Measurements from ENCODE around the gene VGLL4.

The VGLL4 gene

DNA sequence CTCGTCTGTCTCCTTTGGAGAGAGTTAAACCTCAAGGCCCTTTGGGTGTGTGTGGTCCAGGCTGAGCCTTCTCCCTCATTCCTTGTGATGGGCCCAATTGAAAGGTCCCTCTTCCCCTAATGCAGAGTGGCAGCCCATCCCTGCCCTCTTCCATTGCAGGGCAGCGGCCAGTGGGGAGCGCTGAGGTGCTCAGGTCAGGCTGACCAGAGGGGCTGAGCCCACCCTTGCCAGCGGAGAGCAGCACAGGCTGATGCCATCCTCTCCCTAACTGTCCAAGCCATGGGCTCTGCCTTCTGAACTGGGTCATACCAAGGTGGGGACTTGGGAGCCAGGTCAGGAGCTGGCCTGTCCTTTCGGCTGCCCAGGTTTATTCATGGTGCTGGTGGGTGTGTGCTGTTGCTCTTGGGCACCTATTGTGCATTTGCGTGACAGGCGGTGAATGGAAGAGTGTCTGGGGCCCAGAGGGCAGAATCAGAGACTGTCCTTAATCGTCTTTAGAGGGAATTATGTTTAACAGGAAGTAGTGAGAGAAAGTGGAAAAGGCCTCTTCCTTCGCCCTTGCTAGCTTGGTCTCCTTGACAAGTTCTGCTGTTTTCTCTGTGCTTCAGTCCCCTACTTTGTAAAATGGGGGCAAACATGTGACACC, 96.9 kb downstream of the VGLL4 start:
- no peak for DNase-seq

DNA sequence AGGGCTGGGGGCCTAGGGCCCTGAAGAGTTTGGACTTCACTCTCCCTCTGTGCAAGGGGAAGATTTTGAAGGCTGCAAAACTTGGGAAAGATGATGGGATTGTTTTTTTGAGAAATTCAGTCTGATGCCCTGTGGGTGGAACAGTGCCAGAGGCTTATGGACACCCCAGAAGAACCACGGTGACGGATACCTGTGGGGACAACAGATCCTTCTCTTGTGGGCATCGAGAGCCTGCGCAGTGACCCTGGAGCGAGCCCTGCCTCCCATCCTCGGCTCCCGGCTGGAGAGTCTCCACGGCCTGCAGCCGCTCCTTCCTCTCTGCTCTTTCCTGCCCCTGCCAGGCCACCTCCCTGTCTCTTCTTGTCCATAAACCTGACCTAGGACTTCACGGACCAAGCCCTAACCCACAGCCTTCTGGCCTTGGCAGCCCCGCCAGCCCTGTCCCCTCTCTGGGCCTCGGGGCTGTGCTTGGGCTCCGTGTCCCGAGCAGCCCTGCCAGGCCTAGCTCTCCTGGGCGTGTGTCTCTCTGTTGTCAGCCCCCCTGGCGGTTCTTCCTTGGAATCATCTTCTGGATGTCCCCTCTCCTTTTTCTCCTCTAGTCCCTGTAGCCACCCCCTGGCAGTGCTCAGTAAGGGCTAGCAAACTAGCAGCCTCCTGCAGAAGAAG, 98.4 kb downstream of the VGLL4 start:
- no peak for DNase-seq

DNA sequence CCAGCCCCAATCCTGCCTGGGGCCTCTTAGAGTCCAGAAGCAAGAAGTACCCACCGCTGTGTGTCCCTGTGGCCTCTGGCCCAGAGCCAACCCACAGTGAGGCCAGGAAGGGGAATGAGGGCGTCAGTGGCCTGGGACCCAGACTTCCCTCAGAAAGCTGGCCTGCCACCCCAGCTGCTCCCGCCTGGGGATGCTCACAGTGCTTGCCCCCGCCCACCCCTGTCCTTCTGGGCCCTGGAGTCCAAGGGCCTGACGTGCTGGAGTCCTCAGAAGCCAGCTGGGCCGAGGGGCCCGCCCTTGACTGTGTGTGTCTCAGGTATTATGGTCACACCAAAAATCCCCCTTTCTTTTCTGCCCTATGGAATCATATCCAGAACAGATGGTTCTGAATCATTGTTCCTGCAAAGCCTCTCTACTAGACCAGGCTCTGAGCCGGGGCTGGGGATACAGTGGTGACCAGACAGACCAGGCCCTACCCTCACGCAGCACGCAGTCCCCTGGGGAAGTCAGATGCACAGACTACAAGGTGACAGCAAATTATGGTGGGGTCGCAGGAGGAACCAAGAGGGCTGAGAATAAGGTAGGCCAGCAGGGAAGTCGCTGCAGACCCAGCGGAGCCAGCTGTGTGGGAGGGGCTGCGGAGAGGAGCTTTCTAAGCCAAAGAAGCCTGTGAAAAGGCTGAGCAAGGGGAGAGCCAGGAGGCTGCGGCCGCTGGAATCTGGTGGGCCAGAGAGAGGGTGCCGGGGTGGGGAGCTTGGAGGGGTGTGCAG, 99.1 kb downstream of the VGLL4 start:
- DNase-seq = peak; percentile 27 to 34

DNA sequence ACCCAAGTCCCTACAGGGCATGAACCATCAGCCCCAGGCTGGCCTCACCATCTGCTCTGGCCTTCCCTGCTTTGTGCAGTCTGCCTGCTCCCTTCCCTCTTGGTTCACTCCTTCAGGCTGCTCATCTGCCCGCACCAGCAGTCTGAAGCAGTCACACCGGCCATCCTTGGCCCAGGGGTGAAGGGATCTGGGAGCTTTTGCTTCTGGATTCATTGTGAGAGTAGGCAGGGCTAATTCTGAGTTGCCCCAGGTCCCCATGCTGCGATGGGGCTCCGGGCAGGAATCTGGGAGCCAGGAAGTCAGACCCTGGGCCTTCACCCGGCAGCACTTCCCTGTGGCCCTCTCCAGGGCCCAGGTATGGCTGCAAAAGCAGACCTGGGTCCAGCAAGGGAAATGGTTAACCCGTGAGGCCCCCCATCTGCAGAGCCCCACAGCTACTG, 99.7 kb downstream of the VGLL4 start:
- DNase-seq = no peak

DNA sequence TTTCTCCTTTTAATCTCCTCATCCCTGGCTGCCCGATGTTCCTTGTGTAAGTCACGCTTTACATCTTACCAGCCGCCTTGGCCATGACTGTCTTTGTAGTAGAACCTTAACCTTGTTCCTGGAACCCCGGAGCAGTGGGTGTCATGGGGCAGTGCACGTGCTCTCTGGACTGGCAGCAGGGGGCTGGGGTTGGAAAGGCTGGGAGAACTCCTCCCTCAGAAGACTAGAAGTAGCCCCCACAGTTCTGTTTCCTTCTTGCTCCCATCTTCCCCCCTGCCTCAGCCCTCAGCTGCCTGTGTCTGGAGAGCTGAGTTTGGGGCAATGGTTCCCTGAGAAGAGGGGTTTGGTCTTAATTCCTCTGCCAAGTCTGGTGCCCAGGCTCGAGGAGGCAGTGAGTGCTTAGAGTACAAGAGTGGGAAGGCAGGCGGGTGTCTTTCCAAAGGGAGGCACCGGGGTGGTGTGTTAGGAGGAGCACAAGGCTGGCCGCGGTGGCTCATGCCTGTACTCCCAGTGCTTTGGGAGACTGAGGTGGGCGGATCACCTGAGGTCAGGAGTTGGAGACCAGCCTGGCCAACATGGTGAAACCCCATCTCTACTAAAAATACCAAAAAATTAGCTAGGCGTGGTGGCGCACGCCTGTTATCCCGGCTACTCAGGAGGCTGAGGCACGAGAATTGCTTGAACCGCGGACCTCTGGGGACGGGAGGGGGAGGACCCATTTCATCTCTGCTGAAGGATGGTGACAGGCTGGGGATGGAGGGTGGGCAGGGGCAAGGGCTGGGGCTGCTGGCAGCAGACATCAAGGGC, 100.4 kb downstream of the VGLL4 start:
- DNase-seq = no peak

DNA sequence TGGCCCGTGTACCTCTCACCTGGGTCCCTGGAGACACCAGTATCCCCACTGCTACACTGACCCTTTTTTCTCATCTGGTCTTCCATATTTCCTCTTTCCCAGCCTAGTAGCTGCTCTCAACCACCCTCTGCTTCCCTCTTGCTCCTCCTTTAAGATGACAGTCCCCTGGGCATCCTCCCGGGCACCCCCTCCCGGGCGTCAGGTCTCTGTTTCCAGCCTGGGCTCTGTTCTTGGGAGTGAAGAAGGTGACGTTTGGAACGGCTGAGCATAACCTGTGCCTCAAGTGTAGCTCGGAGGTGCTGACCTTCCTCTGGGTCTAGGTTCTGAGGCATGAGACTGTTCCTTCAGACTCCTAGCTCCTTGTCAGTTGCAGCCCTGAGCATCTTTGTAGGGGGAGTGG, 101.2 kb downstream of the VGLL4 start:
- no peak for DNase-seq

DNA sequence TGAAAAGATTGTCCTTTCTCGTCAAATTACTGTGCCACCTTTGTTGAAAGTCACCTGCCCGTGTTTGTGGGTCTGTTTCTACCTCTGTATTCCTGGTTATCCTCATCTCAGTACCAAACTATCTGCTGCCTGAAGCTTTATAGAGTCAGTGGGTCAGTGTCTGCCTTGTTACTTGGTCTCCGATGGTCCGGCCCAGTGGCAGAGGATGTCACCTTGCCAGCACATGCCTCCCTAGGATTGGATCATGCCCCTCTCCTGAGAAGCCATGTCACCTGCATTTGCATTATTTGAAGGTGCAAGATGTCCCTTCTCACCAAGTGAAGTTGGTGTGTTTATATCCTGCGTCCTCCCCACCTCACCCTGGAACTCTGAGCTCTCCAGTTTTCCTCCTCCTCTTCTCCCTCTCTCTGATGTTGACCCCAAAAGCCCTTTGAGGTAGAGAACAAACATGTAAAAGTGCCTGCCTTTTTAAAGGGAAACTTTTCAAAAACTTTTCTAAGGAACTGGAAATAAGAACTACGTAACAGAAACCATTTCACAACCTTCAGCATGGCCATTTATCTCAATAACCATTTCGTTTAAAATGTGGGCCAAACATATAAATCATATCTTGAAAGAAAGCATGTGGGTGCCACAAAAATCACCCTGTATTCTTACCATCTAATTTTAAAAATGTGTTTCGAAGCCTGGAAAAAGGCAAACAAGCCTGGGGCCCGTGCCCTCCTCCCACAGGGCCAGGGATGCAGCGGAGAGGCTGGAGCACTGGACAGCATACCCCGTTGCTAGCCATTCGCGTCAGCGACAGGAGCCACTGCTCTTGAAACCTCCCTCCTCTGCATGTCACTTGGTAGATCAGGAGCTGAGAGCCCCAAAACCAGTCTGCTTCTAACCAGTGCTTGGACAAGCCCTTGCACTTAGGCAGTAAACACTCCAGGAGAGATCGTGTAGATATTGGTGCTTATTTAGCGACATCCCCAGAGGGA, 102.1 kb downstream of the VGLL4 start:
- no peak for DNase-seq

DNA sequence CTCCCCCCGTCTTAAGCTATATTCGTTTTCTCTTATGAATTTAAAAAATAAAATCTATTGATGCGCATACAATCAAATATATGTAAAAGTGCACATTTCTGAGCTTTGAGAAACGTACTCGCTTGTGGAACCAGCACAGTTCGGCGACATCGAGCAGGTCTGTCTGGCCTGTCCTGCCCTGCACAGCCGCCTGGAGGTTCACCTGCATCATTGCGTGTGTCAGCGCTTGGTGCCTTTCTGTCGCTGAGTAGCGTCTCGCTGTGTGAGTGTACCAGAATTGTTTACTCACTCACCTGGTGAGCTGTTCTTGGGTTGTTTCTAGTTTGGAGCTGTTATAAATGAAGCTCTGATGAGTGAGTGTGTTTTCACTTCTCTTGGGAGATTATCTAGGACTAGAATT, 104.0 kb downstream of the VGLL4 start:
- DNase-seq = no peak

DNA sequence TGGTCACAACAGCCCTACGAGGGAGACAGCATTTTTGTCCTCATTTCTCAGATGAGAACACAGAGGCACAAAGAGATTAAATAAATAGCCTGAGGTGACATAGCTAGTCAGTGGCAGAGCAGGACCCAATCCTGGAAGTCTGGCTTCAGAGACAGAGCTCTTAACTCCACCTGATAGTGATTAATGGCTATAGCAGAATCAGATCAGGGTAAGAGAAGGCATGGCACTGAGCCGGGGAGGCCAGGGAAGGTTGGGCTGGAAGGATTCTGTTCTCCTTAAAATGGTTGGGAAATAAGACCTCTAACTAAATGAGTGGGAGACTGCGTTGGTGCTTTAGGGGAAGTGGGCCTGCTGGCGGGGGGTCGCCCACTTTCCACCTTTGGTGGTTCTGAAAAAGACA, 104.5 kb downstream of the VGLL4 start:
- peak in 1 of 2 donors; percentile 14 for DNase-seq

DNA sequence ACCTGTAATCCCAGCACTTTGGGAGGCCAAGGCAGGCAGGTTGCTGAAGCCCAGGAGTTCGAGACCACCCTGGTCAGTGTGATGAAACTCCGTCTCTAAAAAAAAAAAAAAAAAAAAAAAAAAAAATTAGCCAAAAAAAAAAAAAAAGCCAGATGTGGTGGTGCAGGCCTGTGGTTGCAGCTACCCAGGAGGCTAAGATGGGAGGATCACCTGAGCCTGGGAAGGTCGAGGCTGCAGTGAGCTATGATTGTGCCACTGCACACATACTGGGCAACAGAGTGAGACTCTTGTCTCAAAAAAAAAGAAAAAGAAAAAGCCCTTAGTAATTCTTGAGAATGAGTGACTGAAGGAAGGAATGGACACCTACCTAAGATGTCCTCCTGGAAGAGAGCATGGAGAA, 105.1 kb downstream of the VGLL4 start:
- no peak for DNase-seq

DNA sequence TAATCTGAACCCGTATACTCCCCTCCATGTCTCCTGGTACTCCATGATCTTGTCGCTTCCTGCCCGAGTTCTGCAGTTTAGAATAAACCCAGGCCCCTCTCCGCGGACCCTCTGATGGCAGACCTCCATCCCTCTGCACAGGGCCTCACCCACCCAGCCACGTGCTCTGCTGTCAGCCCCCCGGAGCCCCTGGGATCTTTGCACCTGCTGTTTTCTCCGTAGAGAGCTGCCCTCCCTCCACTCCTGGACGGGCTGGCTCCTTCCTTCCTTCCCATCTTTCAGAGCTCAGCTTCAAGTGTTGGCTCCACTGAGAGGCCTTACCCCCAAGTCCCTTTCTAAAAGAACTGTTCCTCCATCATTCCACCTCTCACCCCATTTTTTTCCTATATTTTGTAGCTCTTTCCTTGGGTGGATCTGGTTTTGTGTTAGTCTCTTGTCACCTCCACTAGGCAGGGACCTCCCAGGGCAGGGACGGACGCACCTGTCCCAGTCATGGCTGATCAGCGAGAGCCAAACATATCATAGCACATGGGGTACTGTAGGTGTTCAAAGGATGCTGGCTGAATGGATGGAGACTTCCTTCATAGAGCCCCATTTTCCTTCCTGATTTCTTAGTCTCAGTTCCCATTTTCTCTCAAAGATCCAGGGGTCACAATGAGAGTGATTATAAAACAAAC, 106.6 kb downstream of the VGLL4 start:
- DNase-seq = peak; percentile 19 to 23

DNA sequence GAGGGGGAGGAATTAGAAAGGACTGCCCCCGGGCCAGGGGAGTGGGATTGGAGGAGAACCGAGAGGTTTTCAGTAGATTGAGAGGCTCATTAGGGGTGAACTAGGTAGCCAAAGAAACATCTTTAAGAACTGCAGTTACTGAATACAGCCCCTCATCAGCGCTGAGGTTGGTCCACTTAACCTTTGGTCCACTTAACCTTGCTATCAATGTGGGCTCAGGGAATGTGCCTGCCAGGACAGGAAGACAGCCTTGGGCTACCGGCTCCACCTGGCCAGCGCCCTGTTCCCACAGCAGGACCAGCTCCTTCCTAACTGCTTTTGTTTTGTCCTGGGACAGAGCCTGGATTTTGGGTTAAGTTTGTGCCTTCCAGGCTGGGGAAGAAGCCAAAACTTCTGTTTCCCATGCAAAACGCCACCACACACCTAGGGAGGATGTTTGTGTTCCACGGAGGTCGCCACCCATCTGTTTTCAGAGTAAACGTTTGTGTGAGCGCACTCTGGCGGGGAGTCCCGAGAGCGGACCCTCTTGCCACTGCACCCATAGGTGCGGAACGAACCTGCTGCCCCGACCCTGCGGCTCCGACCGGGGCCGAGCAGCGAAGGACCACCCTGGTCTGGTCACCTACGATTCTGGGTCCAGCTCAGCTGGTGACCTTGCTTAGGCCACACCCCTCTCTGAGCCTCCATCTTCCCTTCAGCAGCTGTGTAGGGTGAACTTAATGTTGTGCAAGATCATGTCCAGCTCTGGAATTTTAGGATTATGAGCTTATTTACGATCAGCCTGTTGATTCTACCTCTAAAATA, 107.4 kb downstream of the VGLL4 start:
- DNase-seq = no peak

DNA sequence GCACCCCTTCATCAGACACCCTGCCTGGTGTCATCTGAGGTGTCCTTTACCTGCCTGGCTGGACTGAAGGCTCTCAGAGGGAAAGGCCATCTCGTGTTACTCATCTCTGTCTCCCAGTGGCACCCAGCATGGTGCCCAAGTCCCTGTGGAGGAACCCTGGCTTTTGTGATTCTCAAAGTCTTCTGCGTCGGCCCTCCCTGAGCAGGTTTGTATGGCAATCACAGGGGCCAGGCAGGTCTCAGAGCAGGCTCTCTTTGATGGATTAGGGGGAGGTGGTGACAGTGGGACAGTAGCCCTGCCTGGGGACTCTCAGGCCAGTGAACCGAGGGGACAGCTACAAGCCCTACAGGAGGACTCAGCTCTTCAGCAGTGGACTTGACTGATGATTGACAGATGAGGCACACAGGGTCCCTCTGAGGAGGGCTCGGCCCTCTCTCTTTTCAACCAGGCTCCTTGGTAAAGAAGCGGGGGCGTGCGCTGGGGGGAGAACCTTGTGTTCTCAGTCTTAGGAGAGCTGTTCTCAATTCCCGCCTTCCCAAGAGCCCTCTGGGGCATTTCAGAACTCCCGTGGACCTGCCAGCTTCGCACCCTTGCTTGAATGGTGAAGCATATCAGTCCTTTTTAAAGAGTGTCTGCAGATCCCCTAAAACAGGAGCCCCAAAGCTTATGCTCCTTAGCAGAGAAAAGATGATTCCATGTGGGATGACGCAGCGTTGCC, 108.3 kb downstream of the VGLL4 start:
- no peak for DNase-seq

DNA sequence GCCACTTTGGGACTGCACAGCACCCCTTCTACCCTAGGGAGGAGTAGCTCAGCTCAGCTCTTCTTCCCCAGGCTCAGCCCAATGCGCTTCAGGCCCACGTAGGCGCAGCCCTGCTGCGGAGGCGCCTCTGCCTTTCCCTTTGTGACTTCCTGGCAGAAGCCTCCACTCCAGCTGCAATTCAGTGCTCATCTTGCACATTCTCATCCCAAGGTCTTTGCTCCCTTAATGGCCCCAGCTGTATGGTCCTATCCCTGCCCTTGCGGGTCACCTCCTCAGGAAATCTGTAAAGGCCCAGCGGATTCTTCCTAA, 109.0 kb downstream of the VGLL4 start:
- DNase-seq = no peak

DNA sequence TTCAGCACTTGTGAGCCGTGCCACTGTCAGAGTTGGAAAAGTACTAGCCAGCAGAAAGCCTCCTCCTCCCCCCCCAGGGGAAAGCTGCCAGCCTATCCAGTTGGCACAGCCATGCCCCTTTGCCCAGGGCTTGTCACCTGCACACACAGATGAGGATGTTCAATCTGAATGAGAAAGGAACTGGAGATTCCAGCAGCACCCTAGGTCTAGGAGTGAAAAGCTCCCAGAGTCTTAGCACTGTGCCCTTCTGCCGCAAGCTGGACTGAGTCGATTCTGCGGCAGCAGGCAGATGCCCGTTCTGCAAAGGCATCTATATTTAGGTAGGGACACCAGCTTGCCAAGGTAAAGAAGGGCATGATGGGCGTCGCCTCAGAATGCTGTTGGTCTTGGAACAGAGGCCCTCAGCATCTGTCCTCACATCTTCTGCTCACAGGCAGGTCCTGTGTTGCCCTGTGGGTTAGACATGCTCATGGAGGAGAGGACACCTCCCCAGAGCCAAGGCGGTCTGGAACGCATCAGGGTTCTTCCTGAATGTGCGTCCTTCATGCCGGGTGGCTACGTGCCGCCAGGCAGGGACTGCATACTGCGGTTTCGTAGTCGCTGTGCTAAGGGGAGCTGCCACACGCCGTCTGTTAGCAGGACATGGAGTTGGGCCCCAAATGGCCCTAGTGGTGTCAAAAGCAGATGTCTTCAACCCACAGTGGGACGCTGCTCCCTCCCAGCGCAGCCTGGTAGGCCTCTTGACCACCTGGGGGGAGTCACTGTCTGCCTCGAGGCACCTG, 109.5 kb downstream of the VGLL4 start:
- DNase-seq = no peak

DNA sequence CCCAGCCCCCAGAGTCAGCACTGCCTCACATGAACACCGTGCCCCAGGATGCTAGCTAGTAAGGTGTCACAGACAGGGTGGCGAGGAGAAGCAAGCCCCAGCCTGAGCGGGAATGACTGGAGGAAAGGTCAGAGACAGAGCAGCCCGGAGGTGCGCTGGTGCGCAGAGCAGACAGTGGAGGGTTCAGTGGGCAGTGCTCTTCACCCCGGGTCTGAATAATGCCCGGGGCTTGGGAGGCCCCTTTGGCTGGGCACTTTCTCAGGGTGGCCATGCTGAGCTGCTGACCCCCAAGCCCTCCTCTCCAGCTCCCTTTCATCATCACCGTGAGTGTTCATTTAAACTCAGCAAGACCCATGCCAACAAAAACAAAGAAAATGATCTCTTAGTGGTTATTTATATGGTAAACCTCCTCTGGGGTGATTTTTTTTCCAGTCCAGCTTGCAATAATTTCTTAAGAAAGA, 110.8 kb downstream of the VGLL4 start:
- DNase-seq = no peak

DNA sequence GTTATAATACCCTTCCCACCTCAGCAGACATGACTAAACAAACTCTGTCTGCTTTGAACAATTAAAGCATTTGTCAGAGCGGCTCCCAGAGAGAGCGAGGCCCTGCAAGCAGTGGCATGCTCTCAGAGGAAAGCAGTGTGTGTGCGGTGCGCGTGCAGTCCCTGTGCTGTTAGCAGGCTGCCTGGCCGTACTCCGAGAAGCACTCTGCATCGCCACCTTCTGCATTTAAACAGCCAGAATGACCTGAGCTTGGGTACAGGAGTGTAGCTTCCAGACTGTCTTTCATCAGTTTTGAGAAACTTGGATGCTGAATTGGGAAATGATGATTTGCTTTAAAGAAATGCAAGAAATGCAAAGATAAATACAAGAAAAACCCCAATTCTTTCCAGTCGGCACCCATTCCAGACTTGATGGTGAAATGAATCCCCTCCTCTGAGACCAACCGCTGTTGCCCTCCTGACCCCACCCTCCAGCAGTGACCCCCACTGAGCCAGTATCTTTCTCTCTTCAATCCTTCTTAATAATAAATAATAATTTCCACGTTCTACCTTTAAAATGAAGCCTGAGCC, 113.5 kb downstream of the VGLL4 start:
- DNase-seq = no peak

DNA sequence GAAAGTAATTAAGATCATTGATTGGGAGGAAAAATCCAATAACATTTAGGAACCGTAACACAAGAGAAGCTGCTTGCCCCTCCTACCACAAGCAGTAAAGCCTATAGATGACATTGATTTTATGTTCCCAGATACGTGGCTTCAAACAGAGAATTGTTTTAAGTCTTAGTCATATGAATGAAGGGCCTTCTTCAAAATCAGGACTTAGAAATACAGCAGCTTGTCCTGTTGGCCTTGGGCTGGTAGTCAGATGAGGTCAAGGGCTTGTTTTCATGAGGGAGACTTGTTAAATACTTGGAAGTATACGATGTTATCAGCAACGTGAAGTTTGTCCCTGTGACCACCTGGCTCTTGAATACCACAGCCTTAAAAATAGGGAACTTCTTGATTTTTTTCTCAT, 114.4 kb downstream of the VGLL4 start:
- no peak for DNase-seq

Measured in inflammatory macrophage (primary cell).